ENCODE results near the gene ALG12. TPM values are rescaled to one million over a fixed set of nuclear protein-coding genes. Genes with fewer than 3 reads are reported as not detected.

Gene ALG12
- total RNA-seq, 1 donor from 2014 or later = 9.9 TPM

GRCh38 chr22:49937758-49938564 lies 19.7 kb upstream of the ALG12 start:
- Histone ChIP-seq H3K9ac (ENCODE audit: low read depth in 1 of 3, low read length in 3 of 3) (peak overlapping the region; percentile 72 to 90 (median 75)), H3K36me3 (ENCODE audit: control insufficient read depth in 3 of 3, insufficient read depth in 3 of 3, low read length in 3 of 3) (no peaks in the 10 kb centered on the region), H3K9me3 (ENCODE audit: control insufficient read depth in 3 of 3, low read length in 3 of 3) (no peaks in the 10 kb centered on the region), H3K4me1 (ENCODE audit: control insufficient read depth in 3 of 3, insufficient read depth in 3 of 3, low read length in 3 of 3) (peaks cover 41 to 50% (median 47%) of the 10 kb centered on the region in 3 donors), H3K4me3 (ENCODE audit: low read length in 3 of 3) (peak overlapping the region; percentile 43 to 67 (median 51)), H3K27ac (ENCODE audit: low read depth, low read length) (peak overlapping the region; percentile 96), H3K27me3 (ENCODE audit: control insufficient read depth in 3 of 3, insufficient read depth in 3 of 3, low read length in 3 of 3) (no peaks in the 10 kb centered on the region)

DNA sequence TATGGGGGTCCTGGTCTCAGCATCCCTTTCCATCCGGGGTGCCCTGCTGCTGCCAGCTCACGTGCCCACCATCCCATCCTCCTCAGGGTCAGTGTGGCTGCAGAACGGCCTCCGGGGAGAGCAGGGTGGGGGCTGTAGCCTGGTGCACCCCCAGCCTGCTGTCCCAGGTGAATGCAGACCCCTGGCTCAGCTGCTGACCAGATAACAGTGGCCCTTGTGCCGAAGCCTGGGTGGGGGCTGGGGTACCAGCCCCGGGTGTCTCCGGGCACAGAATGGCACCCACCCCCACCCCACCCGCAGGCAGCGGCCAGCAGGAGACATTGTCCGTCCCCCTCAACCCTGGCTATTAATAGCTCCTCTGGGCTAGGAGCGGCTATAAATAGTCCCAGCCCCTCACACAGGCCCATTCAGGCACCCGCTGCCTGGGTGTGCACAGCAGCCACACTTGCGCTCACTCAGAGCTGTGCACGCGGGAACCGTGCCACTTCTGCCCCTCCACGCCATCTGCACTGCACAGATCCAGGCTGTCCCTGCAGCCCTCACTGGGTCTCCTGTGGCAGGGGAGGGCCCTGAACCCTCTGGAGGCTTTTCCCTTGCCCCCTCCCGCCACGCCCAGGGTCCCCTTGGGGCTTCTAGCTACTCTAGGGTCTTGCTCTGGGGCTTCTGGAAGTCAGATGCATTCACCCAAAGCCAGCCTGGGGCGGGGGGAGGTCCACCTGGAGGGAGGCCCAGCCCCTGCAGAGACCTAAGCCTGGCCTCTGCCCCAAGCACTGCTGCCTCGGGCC lies 18.9 kb upstream of the ALG12 start:
- peak overlapping the region; percentile 75 to 90 (median 76) for H3K9ac ChIP-seq (ENCODE audit: low read depth in 1 of 3, low read length in 3 of 3)
- peak overlapping the region; percentile 96 for H3K27ac ChIP-seq (ENCODE audit: low read depth, low read length)
- no peaks in the 10 kb centered on the region for H3K27me3 ChIP-seq (ENCODE audit: control insufficient read depth in 3 of 3, insufficient read depth in 3 of 3, low read length in 3 of 3)
- peaks cover 42 to 52% (median 49%) of the 10 kb centered on the region in 3 donors for H3K4me1 ChIP-seq (ENCODE audit: control insufficient read depth in 3 of 3, insufficient read depth in 3 of 3, low read length in 3 of 3)
- no peaks in the 10 kb centered on the region for H3K9me3 ChIP-seq (ENCODE audit: control insufficient read depth in 3 of 3, low read length in 3 of 3)
- peak overlapping the region; percentile 55 to 67 (median 59) for H3K4me3 ChIP-seq (ENCODE audit: low read length in 3 of 3)
- H3K36me3 ChIP-seq (ENCODE audit: control insufficient read depth in 3 of 3, insufficient read depth in 3 of 3, low read length in 3 of 3) = no peaks in the 10 kb centered on the region

DNA sequence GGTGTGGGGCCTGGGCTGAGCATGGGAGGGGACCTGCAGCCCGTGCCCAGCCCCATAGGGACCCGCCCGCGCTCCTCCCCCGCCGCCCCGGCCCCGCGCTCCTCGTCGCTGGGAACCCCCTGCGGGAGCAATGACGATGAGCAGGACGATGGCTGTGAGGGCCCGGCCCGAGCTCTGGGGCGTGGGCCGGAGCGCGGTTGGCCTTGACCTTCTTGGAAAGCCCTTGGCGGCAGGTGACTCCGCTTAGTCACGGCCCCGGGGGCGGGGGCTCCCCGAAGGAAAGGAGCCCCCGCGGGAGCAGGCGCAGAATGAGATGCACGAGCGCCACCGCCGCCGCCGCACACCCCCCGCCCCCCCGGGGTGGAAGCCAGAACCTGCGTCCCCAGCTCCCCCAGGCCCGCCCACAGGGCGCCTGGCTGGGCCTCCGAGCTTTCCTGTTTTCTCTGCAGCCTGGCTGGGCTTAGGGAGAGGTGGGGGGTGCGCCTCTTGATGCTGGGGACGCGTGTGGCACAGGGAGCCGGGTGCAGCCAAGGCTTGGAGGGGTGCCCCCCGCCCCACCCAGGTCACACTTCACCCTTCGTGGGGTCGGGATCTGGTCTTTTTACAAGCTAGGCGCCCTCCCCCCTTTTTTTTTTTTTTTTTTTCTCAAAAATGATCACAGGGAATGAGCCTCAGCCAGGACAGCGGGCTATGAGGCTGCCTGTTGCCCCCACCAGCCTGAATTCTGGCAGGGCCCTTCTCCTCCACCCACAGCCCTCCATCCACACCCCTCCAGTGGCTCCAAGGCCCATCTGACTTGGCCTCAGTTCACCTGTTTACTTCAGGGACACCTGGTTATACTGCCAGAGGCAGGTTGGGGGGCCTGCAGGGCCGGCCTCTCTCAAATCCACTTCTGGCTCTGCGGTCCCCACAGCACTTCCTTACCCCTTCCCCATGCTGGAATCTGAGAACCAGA lies 18.1 kb upstream of the ALG12 start:
- peaks cover 40 to 55% (median 50%) of the 10 kb centered on the region in 3 donors for H3K4me1 ChIP-seq (ENCODE audit: control insufficient read depth in 3 of 3, insufficient read depth in 3 of 3, low read length in 3 of 3)
- no peaks in the 10 kb centered on the region for H3K9me3 ChIP-seq (ENCODE audit: control insufficient read depth in 3 of 3, low read length in 3 of 3)
- H3K36me3 ChIP-seq (ENCODE audit: control insufficient read depth in 3 of 3, insufficient read depth in 3 of 3, low read length in 3 of 3) = no peaks in the 10 kb centered on the region
- H3K27ac ChIP-seq (ENCODE audit: low read depth, low read length) = peak overlapping the region; percentile 96
- H3K4me3 ChIP-seq (ENCODE audit: low read length in 3 of 3) = peak overlapping the region; percentile 55 to 67 (median 59)
- H3K9ac ChIP-seq (ENCODE audit: low read depth in 1 of 3, low read length in 3 of 3) = peak overlapping the region; percentile 75 to 90 (median 76)
- H3K27me3 ChIP-seq (ENCODE audit: control insufficient read depth in 3 of 3, insufficient read depth in 3 of 3, low read length in 3 of 3) = no peaks in the 10 kb centered on the region

DNA sequence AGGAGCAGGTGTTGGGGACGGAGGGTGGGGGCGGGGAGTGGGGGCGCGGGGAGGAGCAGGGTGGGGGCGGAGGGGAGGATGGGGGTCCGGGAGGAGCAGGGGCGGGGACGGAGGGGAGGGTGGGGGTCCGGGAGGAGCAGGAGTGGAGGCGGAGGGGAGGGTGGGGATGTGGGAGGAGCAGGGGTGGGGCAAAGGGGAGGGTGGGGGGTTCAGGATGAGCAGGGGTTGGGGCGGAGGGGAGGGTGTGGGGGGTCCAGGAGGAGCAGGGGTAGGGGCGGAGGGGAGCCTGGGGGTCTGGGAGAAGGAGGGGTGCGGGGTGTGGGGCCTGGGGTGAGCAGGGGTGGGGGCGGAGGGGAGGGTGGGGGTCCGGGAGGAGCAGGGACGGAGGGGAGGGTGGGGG lies 17.3 kb upstream of the ALG12 start:
- Histone ChIP-seq H3K4me1 (ENCODE audit: control insufficient read depth in 3 of 3, insufficient read depth in 3 of 3, low read length in 3 of 3) (peaks cover 41 to 62% (median 58%) of the 10 kb centered on the region in 3 donors), H3K27me3 (ENCODE audit: control insufficient read depth in 3 of 3, insufficient read depth in 3 of 3, low read length in 3 of 3) (no peaks in the 10 kb centered on the region), H3K4me3 (ENCODE audit: low read length in 3 of 3) (no peak overlapping the region), H3K27ac (ENCODE audit: low read depth, low read length) (peak overlapping the region; percentile 96), H3K9me3 (ENCODE audit: control insufficient read depth in 3 of 3, low read length in 3 of 3) (no peaks in the 10 kb centered on the region), H3K36me3 (ENCODE audit: control insufficient read depth in 3 of 3, insufficient read depth in 3 of 3, low read length in 3 of 3) (no peaks in the 10 kb centered on the region), H3K9ac (ENCODE audit: low read depth in 1 of 3, low read length in 3 of 3) (no peak overlapping the region)

GRCh38 chr22:49934891-49935557 lies 16.8 kb upstream of the ALG12 start:
- H3K4me3 ChIP-seq (ENCODE audit: low read length in 3 of 3) = peak overlapping the region; percentile 63 to 79 (median 77)
- no peaks in the 10 kb centered on the region for H3K27me3 ChIP-seq (ENCODE audit: control insufficient read depth in 3 of 3, insufficient read depth in 3 of 3, low read length in 3 of 3)
- H3K27ac ChIP-seq (ENCODE audit: low read depth, low read length) = peak overlapping the region; percentile 96
- H3K36me3 ChIP-seq (ENCODE audit: control insufficient read depth in 3 of 3, insufficient read depth in 3 of 3, low read length in 3 of 3) = no peaks in the 10 kb centered on the region
- H3K9ac ChIP-seq (ENCODE audit: low read depth in 1 of 3, low read length in 3 of 3) = peak overlapping the region; percentile 72 to 95 (median 90)
- H3K4me1 ChIP-seq (ENCODE audit: control insufficient read depth in 3 of 3, insufficient read depth in 3 of 3, low read length in 3 of 3) = peaks cover 46 to 68% (median 63%) of the 10 kb centered on the region in 3 donors
- H3K9me3 ChIP-seq (ENCODE audit: control insufficient read depth in 3 of 3, low read length in 3 of 3) = no peaks in the 10 kb centered on the region

GRCh38 chr22:49934160-49934890 lies 16.1 kb upstream of the ALG12 start:
- no peaks in the 10 kb centered on the region for H3K27me3 ChIP-seq (ENCODE audit: control insufficient read depth in 3 of 3, insufficient read depth in 3 of 3, low read length in 3 of 3)
- no peaks in the 10 kb centered on the region for H3K36me3 ChIP-seq (ENCODE audit: control insufficient read depth in 3 of 3, insufficient read depth in 3 of 3, low read length in 3 of 3)
- no peaks in the 10 kb centered on the region for H3K9me3 ChIP-seq (ENCODE audit: control insufficient read depth in 3 of 3, low read length in 3 of 3)
- peak overlapping the region; percentile 83 to 95 (median 90) for H3K9ac ChIP-seq (ENCODE audit: low read depth in 1 of 3, low read length in 3 of 3)
- H3K4me1 ChIP-seq (ENCODE audit: control insufficient read depth in 3 of 3, insufficient read depth in 3 of 3, low read length in 3 of 3) = peaks cover 50 to 73% (median 66%) of the 10 kb centered on the region in 3 donors
- peak overlapping the region; percentile 63 to 79 (median 77) for H3K4me3 ChIP-seq (ENCODE audit: low read length in 3 of 3)
- H3K27ac ChIP-seq (ENCODE audit: low read depth, low read length) = peak overlapping the region; percentile 96

DNA sequence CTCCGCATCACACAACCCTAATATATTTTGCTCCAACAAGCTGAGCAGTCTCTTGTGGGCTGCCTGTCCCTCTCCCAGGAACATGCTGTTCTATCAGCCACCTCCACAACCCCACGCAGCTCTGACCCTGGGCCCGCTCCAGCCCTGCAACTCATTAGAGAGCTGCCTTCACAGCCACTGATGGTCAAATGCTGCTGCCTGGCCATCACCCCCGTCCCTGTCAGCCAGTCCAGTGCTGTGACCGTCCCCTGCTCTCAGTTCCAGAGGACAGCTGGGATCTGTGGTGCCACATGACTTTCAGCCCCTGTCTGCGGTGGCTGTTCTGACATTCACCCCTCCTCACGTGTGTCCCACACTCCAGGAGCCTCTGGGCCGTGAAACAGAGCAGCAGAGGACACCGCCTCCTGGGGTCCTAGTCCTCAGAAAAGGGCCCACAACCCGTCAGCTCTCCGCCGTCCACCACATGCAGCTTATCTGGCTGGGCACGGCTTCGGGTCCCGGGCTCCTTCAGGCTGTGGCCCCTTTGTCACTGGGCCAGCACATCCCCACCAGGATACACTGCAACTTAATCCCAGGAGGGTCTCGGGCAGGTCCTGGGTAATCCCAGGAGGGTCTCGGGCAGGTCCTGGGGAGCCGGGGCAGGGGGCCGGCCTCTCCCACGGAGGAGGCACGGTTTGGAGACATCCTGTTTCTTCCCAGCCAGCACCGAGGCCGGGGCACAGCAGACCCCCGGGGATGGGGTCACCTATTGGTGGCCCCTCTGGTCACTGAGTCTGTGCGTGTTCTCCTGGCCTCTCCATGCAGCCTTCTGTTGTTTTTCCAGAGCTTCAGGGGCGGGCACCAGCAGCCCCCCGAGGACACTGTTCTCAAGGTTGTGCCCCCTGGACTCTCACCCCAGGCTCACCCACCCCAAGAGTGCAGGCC lies 15.3 kb upstream of the ALG12 start:
- Histone ChIP-seq H3K27me3 (ENCODE audit: control insufficient read depth in 3 of 3, insufficient read depth in 3 of 3, low read length in 3 of 3) (peaks cover 0 to 4% (median 0%) of the 10 kb centered on the region in 3 donors), H3K36me3 (ENCODE audit: control insufficient read depth in 3 of 3, insufficient read depth in 3 of 3, low read length in 3 of 3) (no peaks in the 10 kb centered on the region), H3K9me3 (ENCODE audit: control insufficient read depth in 3 of 3, low read length in 3 of 3) (no peaks in the 10 kb centered on the region), H3K27ac (ENCODE audit: low read depth, low read length) (peak overlapping the region; percentile 96), H3K4me1 (ENCODE audit: control insufficient read depth in 3 of 3, insufficient read depth in 3 of 3, low read length in 3 of 3) (peaks cover 49 to 68% (median 61%) of the 10 kb centered on the region in 3 donors), H3K9ac (ENCODE audit: low read depth in 1 of 3, low read length in 3 of 3) (peak overlapping the region; percentile 83 to 95 (median 90)), H3K4me3 (ENCODE audit: low read length in 3 of 3) (peak overlapping the region; percentile 4 to 79 (median 77))
